Psoas muscle (tissue), 8 donors: ENCODE data around the gene TSC2. TPM values are rescaled to one million over a fixed set of nuclear protein-coding genes. Genes with fewer than 3 reads are reported as not detected.

Experiments
- ATAC-seq, 4 donors: fragments of 200-7000 bp; cut with Tn5 transposase; one replicate each; pipeline ENCODE4 v1.9.1; 2020; ENCODE audit warnings: moderate library complexity in 3 of 4, mild to moderate bottlenecking in 2 of 4
- DNase-seq, 2 donors: peaks; one replicate each; pipeline ENCODE4 v3.0.0-alpha.2; 2020
- H3K27ac ChIP-seq: fragments of 200-600 bp; one replicate; pipeline ENCODE4 v1.8.0; 2022
- H3K27me3 ChIP-seq, 3 donors: fragments of 200-600 bp in 1 of 3; one replicate each; pipeline versions ENCODE4 v1.6.1 to v1.8.0; 2013 to 2022; ENCODE audit warnings: low read length in 2 of 3, mild to moderate bottlenecking in 2 of 3, moderate library complexity in 1 of 3; ENCODE audit not compliant: insufficient read depth in 3 of 3
- H3K36me3 ChIP-seq, 2 donors: fragments of 200-600 bp in 1 of 2; one replicate each; pipeline versions ENCODE4 v1.6.1 to v1.8.0; 2013 to 2022; ENCODE audit warnings: low read depth in 1 of 2, mild to moderate bottlenecking in 1 of 2, moderate library complexity in 1 of 2; ENCODE audit not compliant: insufficient read depth in 1 of 2
- H3K4me1 ChIP-seq: fragments of 200-600 bp; one replicate; pipeline ENCODE4 v1.8.0; 2022
- H3K4me3 ChIP-seq: fragments of 200-600 bp; one replicate; pipeline ENCODE4 v1.8.0; 2022; ENCODE audit warnings: mild to moderate bottlenecking
- H3K9me3 ChIP-seq: fragments of 200-600 bp; one replicate; pipeline ENCODE4 v1.8.0; 2022
- WGBS, 3 donors: extraction: QIAGEN DNeasy Blood & Tissue Kit; methylation state at CpG; one replicate each; pipeline versions ENCODE4 v1.1.6 to v1.1.7; 2013; 5-methylcytosine and 5-hydroxymethylcytosine counted together
- intact Hi-C, 2 donors: fragments of 100-400 bp; cut with DNase I; formaldehyde crosslinking; loops; one replicate each; pipeline versions ENCODE4 v1.11.0 to v1.14.2; 2022
- long read RNA-seq, 2 donors: library from polyadenylated mRNA; unstranded; transcript quantifications; one replicate each; pipeline ENCODE4 v2.0.0, GENCODE V29; 2021
- polyA plus RNA-seq, 3 donors: library from polyadenylated mRNA; stranded (reverse); fragments of 200-250 nt; gene quantifications; one replicate each; pipeline ENCODE4 v1.2.3, GENCODE V29; 2013
- total RNA-seq, 4 donors: library from RNA; stranded (reverse); fragmentation: NEBNext Ultra II Directional in 2 of 4; extraction: Animal tissue kit (Norgen Biotek cat#: 25700) in 2 of 4; gene quantifications; one replicate each; pipeline versions ENCODE4 v1.2.1 to v1.2.4, GENCODE V29; 2021 to 2023
- TF ChIP-seq, protein P1 (sequence below): fragments of 200-600 bp; IDR thresholded peaks from one replicate; pipeline ENCODE4 v1.8.0; 2022; ENCODE audit warnings: antibody characterized with exemption
- donor health status: healthy with polysubstance abuse.
- donor health status: DM: no; HTN: no; CAD: no; lungs with moderate emphysema.
- donor health status: Bipolar disorder and iron deficiency.
- donor health status: healthy.
- donor health status: DM: yes; HTN: yes; CAD: no.
- donor health status: DM: no; HTN: no; CAD: no.
- donor health status: DM: no; HTN: no; CAD: no.
- donor health status: DM: yes; HTN: yes; CAD: no.

TSC2 gene
- total RNA-seq: 10 to 100 TPM; 60.8 to 89.9 (median 73.8) TPM
- 10 to 100 TPM; 27.8 to 43.0 (median 29.7) TPM for polyA plus RNA-seq
- long read RNA-seq, donor 1, partial matches to known transcripts: 13 of 21 reads
- long read RNA-seq, donor 1, other reads (novel, unspliced or antisense): 3 of 21 reads
- long read RNA-seq, donor 2, full-length matches to known transcripts: 9 of 64 reads
- long read RNA-seq, donor 2, partial matches to known transcripts: 40 of 64 reads
- long read RNA-seq, donor 2, other reads (novel, unspliced or antisense): 15 of 64 reads

DNA sequence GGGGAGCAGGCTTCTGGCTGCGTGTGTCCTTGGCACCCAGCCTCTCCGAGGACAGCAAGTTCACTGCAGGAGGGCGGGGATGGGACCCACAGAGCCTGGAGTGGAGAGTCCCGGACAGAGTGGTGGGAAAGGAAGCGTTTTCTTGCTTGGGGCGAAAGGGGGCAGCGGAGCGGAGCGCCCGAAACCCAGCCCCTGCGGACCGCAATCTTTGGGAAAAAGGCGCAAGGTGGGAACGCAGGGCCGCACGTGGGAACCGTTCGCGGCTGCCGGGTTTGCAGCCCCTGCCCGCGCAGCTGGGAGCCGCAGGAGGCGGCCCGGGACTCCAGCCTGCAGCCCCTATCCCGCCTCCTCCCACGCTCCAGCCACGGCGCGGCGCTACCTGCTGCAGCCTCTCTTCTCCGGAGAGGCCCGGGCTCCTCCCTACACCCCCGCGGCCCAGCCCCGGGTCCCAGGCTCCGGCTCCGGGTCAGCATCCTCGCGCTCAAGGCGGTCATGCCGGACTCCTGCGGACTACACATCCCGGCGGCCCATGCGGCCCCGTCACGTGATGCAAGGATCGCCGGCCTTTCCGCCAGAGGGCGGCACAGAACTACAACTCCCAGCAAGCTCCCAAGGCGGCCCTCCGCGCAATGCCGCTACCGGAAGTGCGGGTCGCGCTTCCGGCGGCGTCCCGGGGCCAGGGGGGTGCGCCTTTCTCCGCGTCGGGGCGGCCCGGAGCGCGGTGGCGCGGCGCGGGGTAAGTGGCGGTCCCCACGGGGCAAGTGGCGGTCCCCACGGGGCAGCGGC is at the start of gene TSC2, which contains the start of gene NTHL1:
TSS of gene TSC2 (plus strand) at position 656 of the 786 bp plus-strand sequence. CDS start 631 bp downstream, outside the sequence.
TSS of gene NTHL1 (minus strand) at position 505 of the 786 bp plus-strand sequence. CDS start at position 494, 11 bp downstream.
- Histone ChIP-seq H3K27ac (peak within 1 kb of the TSS; percentile 70), H3K4me3 (peak within 1 kb of the TSS; percentile 80), H3K4me1 (peaks cover 19% of the 10 kb centered on the region), H3K9me3 (no peaks in the 10 kb centered on the region), H3K27me3 (no peaks in the 10 kb centered on the region), H3K36me3 (peaks cover 0 to 26% of the 10 kb centered on the region in 2 donors)
- 0 to 1% (median 1%) methylated on average over 37 to 81 of the region's 81 CpGs for WGBS, 3 donors
- intact Hi-C loops: no loop called here
- DNase-seq (peak; percentile 97 to 98), ATAC-seq (peak; percentile 98 to 100 (median 98))
- TF ChIP-seq, protein P1, sequence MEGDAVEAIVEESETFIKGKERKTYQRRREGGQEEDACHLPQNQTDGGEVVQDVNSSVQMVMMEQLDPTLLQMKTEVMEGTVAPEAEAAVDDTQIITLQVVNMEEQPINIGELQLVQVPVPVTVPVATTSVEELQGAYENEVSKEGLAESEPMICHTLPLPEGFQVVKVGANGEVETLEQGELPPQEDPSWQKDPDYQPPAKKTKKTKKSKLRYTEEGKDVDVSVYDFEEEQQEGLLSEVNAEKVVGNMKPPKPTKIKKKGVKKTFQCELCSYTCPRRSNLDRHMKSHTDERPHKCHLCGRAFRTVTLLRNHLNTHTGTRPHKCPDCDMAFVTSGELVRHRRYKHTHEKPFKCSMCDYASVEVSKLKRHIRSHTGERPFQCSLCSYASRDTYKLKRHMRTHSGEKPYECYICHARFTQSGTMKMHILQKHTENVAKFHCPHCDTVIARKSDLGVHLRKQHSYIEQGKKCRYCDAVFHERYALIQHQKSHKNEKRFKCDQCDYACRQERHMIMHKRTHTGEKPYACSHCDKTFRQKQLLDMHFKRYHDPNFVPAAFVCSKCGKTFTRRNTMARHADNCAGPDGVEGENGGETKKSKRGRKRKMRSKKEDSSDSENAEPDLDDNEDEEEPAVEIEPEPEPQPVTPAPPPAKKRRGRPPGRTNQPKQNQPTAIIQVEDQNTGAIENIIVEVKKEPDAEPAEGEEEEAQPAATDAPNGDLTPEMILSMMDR: peak; percentile 41

DNA sequence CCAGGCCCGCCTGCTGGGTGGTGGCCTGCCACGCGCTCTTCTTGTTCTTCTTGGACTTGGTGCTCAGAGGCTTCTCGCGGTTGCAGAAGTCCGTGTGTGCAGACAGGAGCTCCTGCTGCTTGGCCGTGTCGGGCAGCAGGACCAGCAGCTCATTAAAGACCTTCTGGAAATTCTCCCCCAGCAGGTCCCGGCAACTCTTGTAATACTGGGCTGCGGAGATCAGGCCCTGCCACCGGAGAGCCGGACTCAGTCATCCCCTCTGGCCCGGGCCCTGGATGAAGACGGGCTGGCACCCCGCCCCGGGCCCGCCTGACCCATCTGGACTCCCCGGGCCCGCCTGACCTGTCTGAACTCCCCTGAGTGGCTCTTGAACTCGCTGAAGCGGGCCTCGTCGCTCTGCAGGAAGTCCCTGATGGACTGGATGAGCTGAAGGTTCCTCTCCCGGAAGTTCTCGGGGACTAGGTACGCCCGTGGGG is 49.4 kb upstream of the TSC2 start:
- TF ChIP-seq, protein P1: no peak
- Histone ChIP-seq H3K27ac (peak overlapping the region; percentile 63), H3K4me3 (no peak overlapping the region), H3K36me3 (peaks cover 8 to 61% of the 10 kb centered on the region in 2 donors), H3K27me3 (no peaks in the 10 kb centered on the region), H3K9me3 (no peaks in the 10 kb centered on the region), H3K4me1 (peaks cover 20% of the 10 kb centered on the region)
- DNase-seq: no peak
- WGBS, 3 donors: 79 to 89% (median 81%) methylated on average over 27 of the region's 27 CpGs
- no peak for ATAC-seq
- intact Hi-C loops: no loop called here

- H3K4me1 ChIP-seq: peaks cover 27% of the 10 kb centered on the region
- intact Hi-C loops: no loop called here
- ATAC-seq (no peak), DNase-seq (peak in 1 of 2 donors; percentile 21)
- H3K4me3 ChIP-seq: no peak overlapping the region
- no peaks in the 10 kb centered on the region for H3K27me3 ChIP-seq
- peaks cover 8 to 63% of the 10 kb centered on the region in 2 donors for H3K36me3 ChIP-seq
- WGBS, 3 donors: 89 to 93% (median 92%) methylated on average over 35 to 39 of the region's 39 CpGs
- TF ChIP-seq, protein P1: no peak
- H3K9me3 ChIP-seq: no peaks in the 10 kb centered on the region
- H3K27ac ChIP-seq: peak overlapping the region; percentile 63
Observed at GRCh38 chr16:1998852-1999801, 48.7 kb upstream of the TSC2 start.

DNA sequence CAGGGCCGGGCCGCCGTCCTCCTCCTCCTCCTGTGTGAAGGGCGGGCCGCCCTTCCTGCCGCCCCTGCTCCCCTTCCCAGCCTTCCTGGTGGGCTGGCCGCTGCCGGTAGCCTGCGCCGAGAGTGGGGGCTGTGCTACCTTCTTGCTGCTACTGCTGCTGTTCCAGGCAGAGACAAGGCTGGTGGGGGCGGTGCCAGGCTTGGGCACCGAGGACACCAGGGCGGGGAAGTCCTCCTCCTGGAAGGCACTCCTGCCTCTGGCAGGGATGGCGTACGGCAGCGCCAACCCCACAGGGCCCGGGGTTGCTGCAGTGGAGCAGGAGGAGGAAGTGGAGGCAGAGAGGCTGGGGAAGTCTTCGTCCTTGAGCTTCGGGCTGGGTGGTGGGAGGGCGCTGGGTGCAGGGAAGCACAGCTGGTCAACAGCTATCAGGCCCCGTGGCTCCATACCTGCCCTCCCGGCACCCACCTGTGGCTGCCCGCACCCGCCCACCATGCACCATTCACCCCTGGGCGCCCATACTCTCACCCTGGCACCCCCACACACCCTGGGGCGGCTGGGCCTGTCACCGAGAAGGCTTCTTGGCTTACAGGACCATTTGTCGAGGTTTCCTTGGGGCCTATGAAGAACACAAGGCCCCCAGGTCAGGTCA is 47.8 kb upstream of the TSC2 start:
- ATAC-seq: no peak
- Histone ChIP-seq H3K9me3 (no peaks in the 10 kb centered on the region), H3K4me1 (peaks cover 36% of the 10 kb centered on the region), H3K27ac (no peak overlapping the region), H3K27me3 (no peaks in the 10 kb centered on the region), H3K4me3 (no peak overlapping the region), H3K36me3 (peaks cover 8 to 63% of the 10 kb centered on the region in 2 donors)
- WGBS, 3 donors: 72 to 81% (median 76%) methylated on average over 20 to 28 of the region's 28 CpGs
- TF ChIP-seq, protein P1: no peak
- intact Hi-C loops: no loop called here
- DNase-seq: peak in 1 of 2 donors; percentile 54
